Left ventricle myocardium inferior (tissue), 1 donor: Measurements from ENCODE around the gene RFWD3. TPM values are rescaled to one million over a fixed set of nuclear protein-coding genes. Genes with fewer than 3 reads are reported as not detected.
"Not testable (repeated sequence)": the region's sequence is repeated elsewhere in the genome, so short reads cannot be mapped to it uniquely, and the experiment has no call there.

Source experiments
- DNase-seq: peaks from one replicate; pipeline ENCODE4 v3.0.0-alpha.2; 2020
- H3K27ac ChIP-seq: fragments of 200-600 bp; replicated peaks from 2 replicates; pipeline ENCODE4 v1.8.0; 2021
- H3K27me3 ChIP-seq: fragments of 200-600 bp; 2 replicates; pipeline ENCODE4 v1.8.0; 2021; ENCODE audit warnings: low read depth
- H3K36me3 ChIP-seq: fragments of 200-600 bp; 2 replicates; pipeline ENCODE4 v1.8.0; 2021
- H3K4me1 ChIP-seq: fragments of 200-600 bp; 2 replicates; pipeline ENCODE4 v1.8.0; 2021
- H3K4me3 ChIP-seq: fragments of 200-600 bp; 2 replicates; pipeline ENCODE4 v1.8.0; 2021; ENCODE audit warnings: mild to moderate bottlenecking, moderate library complexity
- H3K9me3 ChIP-seq: fragments of 200-600 bp; replicated peaks from 2 replicates; pipeline ENCODE4 v1.8.0; 2021
- intact Hi-C: fragments of 100-400 bp; cut with micrococcal nuclease; formaldehyde crosslinking; loops from one replicate; pipeline ENCODE4 v1.11.0; 2022
- total RNA-seq: library from RNA; stranded (reverse); fragmentation: NEBNext Ultra II Directional; extraction: Animal tissue kit (Norgen Biotek cat#: 25700); gene quantifications from one replicate; pipeline ENCODE4 v1.2.1, GENCODE V29; 2021
- TF ChIP-seq, protein P1 (sequence below): fragments of 200-600 bp; IDR thresholded peaks from 2 replicates; pipeline ENCODE4 v1.8.0; 2021; ENCODE audit warnings: antibody characterized with exemption, mild to moderate bottlenecking, borderline replicate concordance
- donor health status: DM: no; HTN: yes; CAD: no; lungs with severe emphysema.

RFWD3 gene
- total RNA-seq, 1 donor from 2014 or later: 5.9 TPM

DNA sequence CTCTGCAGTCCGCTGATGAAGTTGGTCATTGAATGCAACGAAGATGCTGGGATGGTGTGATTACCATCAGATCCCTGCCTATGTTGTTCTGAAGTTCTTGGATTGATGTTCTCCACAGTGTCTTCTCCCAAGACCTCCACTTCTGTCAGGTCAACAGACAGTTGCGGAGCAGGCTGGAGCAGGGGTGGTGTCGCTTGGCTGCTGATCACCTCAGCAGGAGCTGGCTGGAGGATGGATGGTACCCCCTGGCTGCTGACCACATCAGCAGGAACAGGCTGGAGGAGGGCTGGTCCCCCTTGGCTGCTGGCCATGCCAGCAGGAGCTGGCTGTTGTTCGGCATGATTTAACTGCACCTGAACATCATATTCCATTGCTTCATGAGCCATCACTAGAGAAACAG, 5.6 kb downstream of the RFWD3 start:
- H3K36me3 ChIP-seq: peaks cover 70% of the 10 kb centered on the region
- no peak overlapping the region for H3K27ac ChIP-seq
- H3K9me3 ChIP-seq: no peaks in the 10 kb centered on the region
- H3K4me1 ChIP-seq: peaks cover 18% of the 10 kb centered on the region
- no peaks in the 10 kb centered on the region for H3K27me3 ChIP-seq
- no peak for DNase-seq
- TF ChIP-seq, protein P1, sequence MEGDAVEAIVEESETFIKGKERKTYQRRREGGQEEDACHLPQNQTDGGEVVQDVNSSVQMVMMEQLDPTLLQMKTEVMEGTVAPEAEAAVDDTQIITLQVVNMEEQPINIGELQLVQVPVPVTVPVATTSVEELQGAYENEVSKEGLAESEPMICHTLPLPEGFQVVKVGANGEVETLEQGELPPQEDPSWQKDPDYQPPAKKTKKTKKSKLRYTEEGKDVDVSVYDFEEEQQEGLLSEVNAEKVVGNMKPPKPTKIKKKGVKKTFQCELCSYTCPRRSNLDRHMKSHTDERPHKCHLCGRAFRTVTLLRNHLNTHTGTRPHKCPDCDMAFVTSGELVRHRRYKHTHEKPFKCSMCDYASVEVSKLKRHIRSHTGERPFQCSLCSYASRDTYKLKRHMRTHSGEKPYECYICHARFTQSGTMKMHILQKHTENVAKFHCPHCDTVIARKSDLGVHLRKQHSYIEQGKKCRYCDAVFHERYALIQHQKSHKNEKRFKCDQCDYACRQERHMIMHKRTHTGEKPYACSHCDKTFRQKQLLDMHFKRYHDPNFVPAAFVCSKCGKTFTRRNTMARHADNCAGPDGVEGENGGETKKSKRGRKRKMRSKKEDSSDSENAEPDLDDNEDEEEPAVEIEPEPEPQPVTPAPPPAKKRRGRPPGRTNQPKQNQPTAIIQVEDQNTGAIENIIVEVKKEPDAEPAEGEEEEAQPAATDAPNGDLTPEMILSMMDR: no peak
- intact Hi-C loops: no loop called here
- H3K4me3 ChIP-seq: no peak overlapping the region

GRCh38 chr16:74660383-74660782, 6.3 kb downstream of the RFWD3 start:
- Histone ChIP-seq H3K27ac (no peak overlapping the region), H3K9me3 (no peaks in the 10 kb centered on the region), H3K4me1 (peaks cover 11% of the 10 kb centered on the region), H3K4me3 (no peak overlapping the region), H3K36me3 (peaks cover 70% of the 10 kb centered on the region), H3K27me3 (no peaks in the 10 kb centered on the region)
- no peak for DNase-seq
- TF ChIP-seq, protein P1: no peak
- intact Hi-C loops: no loop called here

DNA sequence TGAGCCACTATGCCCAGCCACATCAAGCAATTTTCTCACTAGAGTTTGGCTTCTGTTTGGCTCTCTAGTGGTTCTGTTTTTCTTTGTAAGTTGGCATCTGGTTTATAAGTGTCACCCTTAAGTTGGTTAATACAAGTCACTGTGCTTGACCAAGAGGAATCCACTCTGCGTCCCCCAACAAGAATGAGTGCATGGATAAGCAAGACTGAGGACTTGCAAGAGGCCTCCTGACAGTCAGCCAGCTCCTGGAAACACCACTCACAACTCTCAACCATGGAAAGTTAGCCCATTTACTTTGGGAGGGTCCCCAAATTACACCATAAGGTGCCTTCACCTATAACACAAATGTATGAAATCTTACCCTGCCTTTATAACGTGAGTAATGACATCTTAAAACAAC, 7.6 kb downstream of the RFWD3 start:
- no peaks in the 10 kb centered on the region for H3K9me3 ChIP-seq
- TF ChIP-seq, protein P1: no peak
- intact Hi-C loops: no loop called here
- DNase-seq: no peak
- peaks cover 60% of the 10 kb centered on the region for H3K36me3 ChIP-seq
- peaks cover 8% of the 10 kb centered on the region for H3K4me1 ChIP-seq
- H3K4me3 ChIP-seq: no peak overlapping the region
- no peak overlapping the region for H3K27ac ChIP-seq
- no peaks in the 10 kb centered on the region for H3K27me3 ChIP-seq

GRCh38 chr16:74657870-74658642, 8.6 kb downstream of the RFWD3 start:
- Histone ChIP-seq H3K4me3 (no peak overlapping the region), H3K27ac (no peak overlapping the region), H3K27me3 (no peaks in the 10 kb centered on the region), H3K9me3 (no peaks in the 10 kb centered on the region), H3K36me3 (peaks cover 53% of the 10 kb centered on the region), H3K4me1 (peaks cover 8% of the 10 kb centered on the region)
- DNase-seq: no peak
- TF ChIP-seq, protein P1: no peak
- intact Hi-C loops: no loop called here

- Histone ChIP-seq H3K36me3 (peaks cover 41% of the 10 kb centered on the region), H3K9me3 (no peaks in the 10 kb centered on the region), H3K27me3 (no peaks in the 10 kb centered on the region), H3K4me3 (no peak overlapping the region), H3K27ac (no peak overlapping the region), H3K4me1 (peaks cover 21% of the 10 kb centered on the region)
- TF ChIP-seq, protein P1: no peak
- intact Hi-C loops: no loop called here
- DNase-seq: no peak
Measured at GRCh38 chr16:74654536-74655050, 12.1 kb downstream of the RFWD3 start.

DNA sequence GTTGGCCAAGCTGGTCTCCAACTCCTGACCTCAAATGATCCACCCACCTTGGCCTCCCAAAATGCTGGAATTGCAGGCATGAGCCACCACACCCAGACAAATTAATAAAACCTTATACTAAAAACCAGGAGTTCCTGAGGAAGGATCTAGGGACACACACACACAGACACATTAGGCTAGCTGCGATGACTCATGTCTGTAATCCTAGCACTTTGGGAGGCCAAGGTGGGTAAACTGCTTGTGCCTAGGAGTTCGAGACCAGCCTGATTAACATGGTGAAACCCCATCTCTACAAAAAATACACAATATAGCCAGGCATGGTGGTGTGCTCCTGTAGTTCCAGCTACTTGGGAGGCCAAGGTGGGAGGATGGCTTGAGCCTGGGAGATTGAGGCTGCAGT, 13.8 kb downstream of the RFWD3 start:
- intact Hi-C loops: not testable (repeated sequence)

More for the DNA sequence above, 13.8 kb downstream of the RFWD3 start:
- H3K4me3 ChIP-seq, H3K27ac ChIP-seq, H3K27me3 ChIP-seq, DNase-seq, H3K9me3 ChIP-seq: not testable (repeated sequence)
- H3K36me3 ChIP-seq: peaks cover 41% of the 10 kb centered on the region
- peaks cover 13% of the 10 kb centered on the region for H3K4me1 ChIP-seq
